Thoracic aorta (tissue), 2 donors: ENCODE data around the gene HYI. TPM values are rescaled to one million over a fixed set of nuclear protein-coding genes. Genes with fewer than 3 reads are reported as not detected.

Source experiments
- ATAC-seq: fragments of 150-250 bp; one replicate; pipeline ENCODE4 v1.8.0; 2017; ENCODE audit warnings: low read depth; ENCODE audit not compliant: insufficient number of reproducible peaks, low FRiP score
- DNase-seq: peaks from one replicate; pipeline ENCODE4 v3.0.0-alpha.2; 2020; ENCODE audit warnings: low spot score
- H3K27ac ChIP-seq, 2 donors: fragments of 200-600 bp; sonication (generic); 1 replicate in 1 of 2; 2 replicates in 1 of 2; pipeline ENCODE4 v1.5.1; 2016; ENCODE audit warnings: mild to moderate bottlenecking in 2 of 2, moderate library complexity in 2 of 2
- H3K27me3 ChIP-seq: fragments of 200-600 bp; sonication (generic); replicated peaks from 2 replicates; pipeline ENCODE4 v1.6.0; 2016; ENCODE audit warnings: mild to moderate bottlenecking; ENCODE audit not compliant: insufficient read depth
- H3K36me3 ChIP-seq: fragments of 200-600 bp; sonication (generic); one replicate; pipeline ENCODE4 v1.5.1; 2016
- H3K4me1 ChIP-seq, 2 donors: fragments of 200-600 bp; sonication (generic); 1 replicate in 1 of 2; 2 replicates in 1 of 2; pipeline versions ENCODE4 v1.5.1 to v1.6.0; 2016; ENCODE audit warnings: low read depth in 2 of 2, mild to moderate bottlenecking in 1 of 2; ENCODE audit not compliant: control insufficient read depth in 1 of 2
- H3K4me3 ChIP-seq: fragments of 200-600 bp; sonication (generic); 2 replicates; pipeline ENCODE4 v1.5.1; 2016; ENCODE audit warnings: mild to moderate bottlenecking
- H3K9me3 ChIP-seq: fragments of 200-600 bp; sonication (generic); 2 replicates; pipeline ENCODE4 v1.5.1; 2016
- total RNA-seq, 2 donors: library from RNA; depleted of rRNA; stranded (reverse); fragments of >200 nt; gene quantifications; one replicate each; pipeline versions ENCODE4 v1.1.0 to v1.2.3, GENCODE V29; 2016
- TF ChIP-seq, protein P1 (sequence below): fragments of 200-600 bp; sonication (generic); IDR thresholded peaks from one replicate; pipeline ENCODE4 v1.5.1; 2019; ENCODE audit warnings: antibody characterized with exemption

Gene HYI
- total RNA-seq, 2 donors from 2014 or later, result 57.7 to 70.0 TPM

DNA sequence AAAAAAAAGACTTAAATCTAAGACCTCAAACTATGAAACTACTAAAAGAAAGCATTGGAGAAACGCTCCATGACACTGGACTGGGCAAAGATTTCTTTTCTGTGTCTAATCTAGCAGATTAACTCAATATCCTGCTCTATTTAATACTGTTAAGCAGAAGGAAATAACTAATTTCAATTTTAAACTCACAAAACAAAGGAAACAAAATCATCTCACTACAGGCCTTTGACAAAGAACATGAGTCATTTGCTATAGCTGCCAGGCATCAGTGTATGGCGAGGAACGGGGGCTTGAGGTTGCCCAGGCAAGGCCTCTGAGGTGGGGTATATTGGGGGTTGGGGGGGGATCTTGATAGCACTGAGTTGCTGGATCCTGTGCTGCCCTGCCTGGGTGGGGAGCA lies 43.2 kb downstream of the HYI start:
- Histone ChIP-seq H3K9me3 (no peaks in the 10 kb centered on the region), H3K27me3 (no peaks in the 10 kb centered on the region), H3K27ac (no peak overlapping the region), H3K4me1 (no peaks in the 10 kb centered on the region), H3K4me3 (no peak overlapping the region), H3K36me3 (peaks cover 28% of the 10 kb centered on the region)
- no peak for ATAC-seq
- no peak for DNase-seq
- TF ChIP-seq, protein P1, sequence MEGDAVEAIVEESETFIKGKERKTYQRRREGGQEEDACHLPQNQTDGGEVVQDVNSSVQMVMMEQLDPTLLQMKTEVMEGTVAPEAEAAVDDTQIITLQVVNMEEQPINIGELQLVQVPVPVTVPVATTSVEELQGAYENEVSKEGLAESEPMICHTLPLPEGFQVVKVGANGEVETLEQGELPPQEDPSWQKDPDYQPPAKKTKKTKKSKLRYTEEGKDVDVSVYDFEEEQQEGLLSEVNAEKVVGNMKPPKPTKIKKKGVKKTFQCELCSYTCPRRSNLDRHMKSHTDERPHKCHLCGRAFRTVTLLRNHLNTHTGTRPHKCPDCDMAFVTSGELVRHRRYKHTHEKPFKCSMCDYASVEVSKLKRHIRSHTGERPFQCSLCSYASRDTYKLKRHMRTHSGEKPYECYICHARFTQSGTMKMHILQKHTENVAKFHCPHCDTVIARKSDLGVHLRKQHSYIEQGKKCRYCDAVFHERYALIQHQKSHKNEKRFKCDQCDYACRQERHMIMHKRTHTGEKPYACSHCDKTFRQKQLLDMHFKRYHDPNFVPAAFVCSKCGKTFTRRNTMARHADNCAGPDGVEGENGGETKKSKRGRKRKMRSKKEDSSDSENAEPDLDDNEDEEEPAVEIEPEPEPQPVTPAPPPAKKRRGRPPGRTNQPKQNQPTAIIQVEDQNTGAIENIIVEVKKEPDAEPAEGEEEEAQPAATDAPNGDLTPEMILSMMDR, result no peak

- ATAC-seq (no peak), DNase-seq (no peak)
- no peaks in the 10 kb centered on the region for H3K27me3 ChIP-seq
- no peaks in the 10 kb centered on the region for H3K9me3 ChIP-seq
- no peak overlapping the region for H3K27ac ChIP-seq
- H3K36me3 ChIP-seq, result peaks cover 46% of the 10 kb centered on the region
- H3K4me3 ChIP-seq, result no peak overlapping the region
- H3K4me1 ChIP-seq, result no peaks in the 10 kb centered on the region
- TF ChIP-seq, protein P1, result no peak
These were observed 47.9 kb downstream of the HYI start for GRCh38 chr1:43405876-43406234.

- ATAC-seq, result no peak
- TF ChIP-seq, protein P1, result no peak
- H3K4me1 ChIP-seq, result no peaks in the 10 kb centered on the region
- H3K9me3 ChIP-seq, result no peaks in the 10 kb centered on the region
- DNase-seq, result no peak
- no peak overlapping the region for H3K4me3 ChIP-seq
- no peaks in the 10 kb centered on the region for H3K27me3 ChIP-seq
- H3K36me3 ChIP-seq, result peaks cover 46% of the 10 kb centered on the region
- no peak overlapping the region for H3K27ac ChIP-seq
These were observed 48.4 kb downstream of the HYI start for GRCh38 chr1:43405219-43405875.

DNA sequence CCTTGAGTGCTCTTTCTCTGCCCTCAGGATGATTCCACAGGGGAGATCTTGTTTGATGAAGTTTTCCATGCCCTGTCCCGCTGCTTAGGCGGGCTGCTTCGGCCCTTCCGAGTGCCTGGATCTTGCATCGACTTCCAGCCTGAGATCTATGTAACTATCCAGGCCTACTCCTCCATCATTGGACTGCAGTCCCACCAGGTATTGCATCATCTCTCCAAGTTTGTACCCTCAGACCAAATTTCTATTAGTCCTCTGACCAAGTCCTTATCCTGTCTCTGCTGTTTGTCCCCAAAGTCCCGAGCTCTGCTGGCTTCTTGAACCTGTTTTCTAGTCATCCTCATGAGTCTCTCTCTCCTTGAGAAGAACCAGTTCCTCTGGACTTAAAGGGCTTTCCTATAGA lies 49.4 kb downstream of the HYI start:
- H3K27ac ChIP-seq, result no peak overlapping the region
- no peaks in the 10 kb centered on the region for H3K4me1 ChIP-seq
- TF ChIP-seq, protein P1, result no peak
- H3K36me3 ChIP-seq, result peaks cover 46% of the 10 kb centered on the region
- H3K9me3 ChIP-seq, result no peaks in the 10 kb centered on the region
- H3K4me3 ChIP-seq, result no peak overlapping the region
- no peaks in the 10 kb centered on the region for H3K27me3 ChIP-seq
- DNase-seq (no peak), ATAC-seq (no peak)

- H3K27me3 ChIP-seq, result no peaks in the 10 kb centered on the region
- no peak overlapping the region for H3K27ac ChIP-seq
- no peak overlapping the region for H3K4me3 ChIP-seq
- ATAC-seq (no peak), DNase-seq (no peak)
- no peaks in the 10 kb centered on the region for H3K9me3 ChIP-seq
- TF ChIP-seq, protein P1, result no peak
- peaks cover 38% of the 10 kb centered on the region for H3K36me3 ChIP-seq
- H3K4me1 ChIP-seq, result no peaks in the 10 kb centered on the region
These were observed 51.5 kb downstream of the HYI start for GRCh38 chr1:43402089-43402865.

Other genes with a start within 250 kb of the HYI start
- gene TMEM125, start 183.9 kb downstream of the HYI start, total RNA-seq, result under 1 TPM in 1 of 2 donors, not detected in 1; 0.63 TPM
- gene C1orf210, start 168.3 kb downstream of the HYI start, total RNA-seq, result not detected
- gene TIE1, start 152.9 kb downstream of the HYI start, total RNA-seq, result 10 to 100 TPM; 23.7 to 25.7 TPM
- gene MPL, start 116.1 kb downstream of the HYI start, total RNA-seq, result not detected
- gene CDC20, start 95.0 kb downstream of the HYI start, total RNA-seq, result under 1 TPM; 0.35 to 0.41 TPM
- 10 to 100 TPM; 36.3 to 40.8 TPM for gene ELOVL1, start 85.9 kb downstream of the HYI start, total RNA-seq
- gene MED8, start 64.1 kb downstream of the HYI start, total RNA-seq, result 10 to 100 TPM; 33.8 to 52.7 TPM
- 10 to 100 TPM; 50.0 to 65.3 TPM for gene SZT2, start 64.0 kb downstream of the HYI start, total RNA-seq
- 10 to 100 TPM; 43.9 to 55.1 TPM for gene PTPRF, start 77.0 kb upstream of the HYI start, total RNA-seq
- 10 to 100 TPM; 23.0 to 34.6 TPM for gene KDM4A, start 196.2 kb upstream of the HYI start, total RNA-seq